ENCODE results near the gene FZD4.

GRCh38 chr11:86999388-86999787 lies 44.2 kb upstream of the FZD4 start:
- TF ChIP-seq CTCF (IDR thresholded peaks at IDR 0.05): no peak
- no peak for TF ChIP-seq POLR2A (IDR thresholded peaks at IDR 0.05)
- no peak for TF ChIP-seq POLR2AphosphoS5 (IDR thresholded peaks at IDR 0.05; ENCODE audit: insufficient read depth in 1 of 2, low read depth in 1 of 2)
